HEK293T (cell line): ENCODE data around the gene CHDH.

ENCODE experiments used
- BHLHE40 ChIP-seq: fragments of 450-650 bp; IDR thresholded peaks from 2 replicates; pipeline ENCODE4 v1.6.1; 2016; ENCODE audit warnings: mild to moderate bottlenecking, moderate library complexity, borderline replicate concordance
- ELF4 ChIP-seq: fragments of 450-650 bp; IDR thresholded peaks from 2 replicates; pipeline ENCODE4 v1.6.1; 2017; ENCODE audit warnings: antibody characterized with exemption
- FOXK2 ChIP-seq: fragments of 450-650 bp; IDR thresholded peaks from 2 replicates; pipeline ENCODE4 v1.6.1; 2016; ENCODE audit warnings: mild to moderate bottlenecking
- HDGF ChIP-seq: fragments of 450-650 bp; IDR thresholded peaks from 2 replicates; pipeline ENCODE4 v1.6.1; 2017; ENCODE audit warnings: antibody characterized with exemption, borderline replicate concordance
- L3MBTL2 ChIP-seq: fragments of 450-650 bp; conservative IDR thresholded peaks from 2 replicates; pipeline ENCODE4 v1.6.1; 2016; ENCODE audit warnings: mild to moderate bottlenecking
- LEF1 ChIP-seq: fragments of 450-650 bp; IDR thresholded peaks from 2 replicates; pipeline ENCODE4 v1.6.1; 2017; ENCODE audit warnings: mild to moderate bottlenecking, borderline replicate concordance
- NFRKB ChIP-seq: fragments of 450-650 bp; IDR thresholded peaks from 2 replicates; pipeline ENCODE4 v1.6.1; 2016; ENCODE audit warnings: mild to moderate bottlenecking, moderate library complexity
- SUZ12 ChIP-seq: fragments of 450-650 bp; IDR thresholded peaks from 2 replicates; pipeline ENCODE4 v1.6.1; 2016; ENCODE audit warnings: mild to moderate bottlenecking

DNA sequence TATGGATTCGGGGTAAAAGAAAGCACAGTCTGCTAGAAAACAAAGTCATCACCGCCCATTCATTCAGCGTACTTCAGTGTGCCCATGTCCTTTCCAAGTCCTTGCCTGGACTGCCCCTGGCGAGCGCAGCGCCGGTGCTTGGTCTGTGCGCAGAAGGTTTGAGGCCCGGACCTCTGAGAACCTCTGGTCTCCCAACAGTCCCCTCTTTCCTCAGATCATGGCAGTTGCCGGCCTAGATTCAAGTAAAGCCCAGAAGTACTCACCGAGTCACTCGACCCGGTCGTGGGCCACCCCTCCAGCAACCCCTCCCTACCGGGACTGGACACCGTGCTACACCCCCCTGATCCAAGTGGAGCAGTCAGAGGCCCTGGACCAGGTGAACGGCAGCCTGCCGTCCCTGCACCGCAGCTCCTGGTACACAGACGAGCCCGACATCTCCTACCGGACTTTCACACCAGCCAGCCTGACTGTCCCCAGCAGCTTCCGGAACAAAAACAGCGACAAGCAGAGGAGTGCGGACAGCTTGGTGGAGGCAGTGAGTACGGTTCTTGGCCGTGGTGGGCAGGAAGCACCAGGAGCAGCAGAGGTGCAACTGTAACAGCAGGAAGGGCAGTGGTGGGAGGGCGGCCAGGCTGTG is 36.3 kb downstream of the CHDH start:
- TF ChIP-seq HDGF (no peak), ELF4 (no peak), NFRKB (no peak), LEF1 (no peak), BHLHE40 (no peak), FOXK2 (no peak), SUZ12 (no peak), L3MBTL2 (no peak)
